ENCODE measurements around the gene PLCD3.

The PLCD3 gene

DNA sequence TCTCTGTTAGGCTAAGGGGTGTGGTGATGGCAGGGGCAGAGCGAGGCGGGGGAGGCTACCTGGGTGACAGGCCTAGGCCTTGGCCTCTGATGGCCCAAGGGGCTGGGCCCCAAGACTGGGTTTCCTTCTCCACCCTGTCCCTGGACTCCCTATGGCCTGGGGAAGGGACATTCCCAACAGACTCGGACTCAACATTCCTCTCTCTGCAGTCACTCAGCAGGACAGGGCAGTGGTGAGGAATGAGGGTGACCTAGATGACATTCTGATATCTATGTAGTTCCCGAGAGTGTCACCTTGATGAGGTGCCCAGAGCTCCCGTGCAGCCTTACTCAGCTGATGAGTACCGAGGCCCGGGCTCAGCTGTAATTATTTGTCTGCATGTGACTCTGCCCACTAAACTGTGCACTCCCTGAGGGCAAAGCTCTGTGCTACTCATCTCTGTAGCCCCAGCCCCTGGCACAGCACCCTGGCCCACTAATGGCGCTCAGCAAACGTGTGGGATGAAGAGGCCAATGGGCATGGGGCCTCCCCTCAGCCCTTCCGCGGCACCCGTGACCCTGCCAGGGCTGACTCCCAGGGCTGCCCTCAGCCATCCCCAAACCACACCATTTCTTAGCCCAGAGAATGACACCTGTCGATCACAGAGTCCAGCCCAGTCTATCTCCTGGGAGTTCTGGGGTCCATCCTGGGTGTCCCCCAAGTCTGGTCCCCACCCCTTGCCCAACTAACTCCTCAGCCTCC is 2.2 kb downstream of the PLCD3 start:
- peak in 1 of 2 donors; percentile 57 for DNase-seq
- Histone ChIP-seq H3K27me3 (no peaks in the 10 kb centered on the region), H3K27ac (peak overlapping the region; percentile 98 to 99), H3K36me3 (no peaks in the 10 kb centered on the region), H3K9me3 (no peaks in the 10 kb centered on the region), H3K4me3 (peak overlapping the region; percentile 70 to 94), H3K4me1 (peaks cover 0 to 58% (median 52%) of the 10 kb centered on the region in 4 donors)
- intact Hi-C loops (cut with DNase I; ENCODE audit: low total_unique reads): loop anchor here (5.0 kb wide), 2 partner anchors 33 to 213 kb away; partner anchors contain the start of gene GFAP
- TF ChIP-seq, protein P1, sequence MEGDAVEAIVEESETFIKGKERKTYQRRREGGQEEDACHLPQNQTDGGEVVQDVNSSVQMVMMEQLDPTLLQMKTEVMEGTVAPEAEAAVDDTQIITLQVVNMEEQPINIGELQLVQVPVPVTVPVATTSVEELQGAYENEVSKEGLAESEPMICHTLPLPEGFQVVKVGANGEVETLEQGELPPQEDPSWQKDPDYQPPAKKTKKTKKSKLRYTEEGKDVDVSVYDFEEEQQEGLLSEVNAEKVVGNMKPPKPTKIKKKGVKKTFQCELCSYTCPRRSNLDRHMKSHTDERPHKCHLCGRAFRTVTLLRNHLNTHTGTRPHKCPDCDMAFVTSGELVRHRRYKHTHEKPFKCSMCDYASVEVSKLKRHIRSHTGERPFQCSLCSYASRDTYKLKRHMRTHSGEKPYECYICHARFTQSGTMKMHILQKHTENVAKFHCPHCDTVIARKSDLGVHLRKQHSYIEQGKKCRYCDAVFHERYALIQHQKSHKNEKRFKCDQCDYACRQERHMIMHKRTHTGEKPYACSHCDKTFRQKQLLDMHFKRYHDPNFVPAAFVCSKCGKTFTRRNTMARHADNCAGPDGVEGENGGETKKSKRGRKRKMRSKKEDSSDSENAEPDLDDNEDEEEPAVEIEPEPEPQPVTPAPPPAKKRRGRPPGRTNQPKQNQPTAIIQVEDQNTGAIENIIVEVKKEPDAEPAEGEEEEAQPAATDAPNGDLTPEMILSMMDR (IDR thresholded peaks at IDR 0.05): no peak

DNA sequence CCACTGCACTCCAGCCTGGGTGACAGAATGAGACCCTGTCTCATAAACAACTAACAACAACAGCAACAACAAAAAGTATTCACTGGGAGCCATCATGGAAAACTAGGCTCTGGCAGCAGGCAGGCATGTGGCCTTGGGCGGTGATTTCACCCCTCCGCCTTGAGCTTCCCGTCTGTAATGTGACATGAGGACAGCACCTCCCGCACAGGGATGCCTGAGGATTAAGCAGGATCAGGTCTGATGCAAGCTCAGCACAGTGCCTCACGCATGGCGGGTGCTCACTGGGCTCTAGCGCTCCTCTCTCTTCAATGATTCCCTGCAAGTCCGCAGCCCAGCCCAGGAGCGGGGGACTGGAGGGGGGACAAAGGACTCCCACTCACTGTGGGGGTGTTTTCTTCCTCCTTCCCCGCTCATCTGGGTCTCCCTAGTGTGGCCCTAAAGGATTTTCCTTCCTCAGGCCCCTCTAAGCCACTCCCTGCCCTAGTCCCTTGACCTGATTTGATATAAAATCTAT is 2.8 kb downstream of the PLCD3 start:
- Histone ChIP-seq H3K4me1 (peaks cover 0 to 63% (median 58%) of the 10 kb centered on the region in 4 donors), H3K4me3 (no peak overlapping the region), H3K27me3 (no peaks in the 10 kb centered on the region), H3K9me3 (no peaks in the 10 kb centered on the region), H3K27ac (peak overlapping the region; percentile 98 to 99), H3K36me3 (no peaks in the 10 kb centered on the region)
- intact Hi-C loops (cut with DNase I; ENCODE audit: low total_unique reads): no loop called here
- no peak for DNase-seq
- TF ChIP-seq, protein P1 (IDR thresholded peaks at IDR 0.05): no peak

GRCh38 chr17:45128989-45129388 is 3.3 kb downstream of the PLCD3 start:
- no peak for DNase-seq
- TF ChIP-seq, protein P1 (IDR thresholded peaks at IDR 0.05): no peak
- Histone ChIP-seq H3K4me1 (peaks cover 0 to 68% (median 63%) of the 10 kb centered on the region in 4 donors), H3K27me3 (no peaks in the 10 kb centered on the region), H3K27ac (peak overlapping the region; percentile 98 to 99), H3K4me3 (no peak overlapping the region), H3K36me3 (no peaks in the 10 kb centered on the region), H3K9me3 (no peaks in the 10 kb centered on the region)
- intact Hi-C loops (cut with DNase I; ENCODE audit: low total_unique reads): no loop called here

DNA sequence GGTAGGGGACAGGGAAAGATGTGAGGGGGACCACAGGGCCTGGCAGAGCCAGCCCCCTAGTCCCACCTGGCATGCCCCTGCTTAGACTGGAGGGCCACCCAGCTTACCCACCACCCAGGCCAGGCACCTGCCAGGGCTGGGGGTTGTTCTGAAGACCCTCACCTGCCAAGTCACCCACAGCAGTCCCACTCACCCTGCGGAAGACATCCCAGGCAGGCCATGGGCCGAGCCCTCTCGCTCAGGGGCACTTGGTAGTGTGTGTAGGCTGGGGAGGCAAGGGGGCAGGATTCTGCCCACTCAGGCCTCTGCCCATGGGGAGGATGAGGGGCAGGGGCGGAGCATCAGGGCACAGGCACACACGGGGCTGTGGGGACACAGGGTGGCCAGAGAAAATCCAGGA is 4.0 kb downstream of the PLCD3 start:
- TF ChIP-seq, protein P1 (IDR thresholded peaks at IDR 0.05): no peak
- Histone ChIP-seq H3K27ac (peak overlapping the region; percentile 98 to 99), H3K36me3 (no peaks in the 10 kb centered on the region), H3K4me1 (peaks cover 0 to 75% (median 69%) of the 10 kb centered on the region in 4 donors), H3K27me3 (no peaks in the 10 kb centered on the region), H3K4me3 (peak overlapping the region in 1 of 2 donors; percentile 37), H3K9me3 (no peaks in the 10 kb centered on the region)
- intact Hi-C loops (cut with DNase I; ENCODE audit: low total_unique reads): no loop called here
- DNase-seq: no peak

GRCh38 chr17:45127548-45128300 is 4.6 kb downstream of the PLCD3 start:
- Histone ChIP-seq H3K27me3 (no peaks in the 10 kb centered on the region), H3K4me1 (peaks cover 0 to 81% (median 73%) of the 10 kb centered on the region in 4 donors), H3K36me3 (no peaks in the 10 kb centered on the region), H3K4me3 (peak overlapping the region; percentile 21 to 37), H3K27ac (peak overlapping the region; percentile 98 to 99), H3K9me3 (no peaks in the 10 kb centered on the region)
- peak; percentile 67 to 90 for DNase-seq
- intact Hi-C loops (cut with DNase I; ENCODE audit: low total_unique reads): no loop called here
- TF ChIP-seq, protein P1 (IDR thresholded peaks at IDR 0.05): no peak
